GM19452 (cell line): ENCODE measurements around the gene LDLRAP1.

Experiments used
- ATAC-seq: cut with Tn5 transposase; IDR thresholded peaks from one replicate; pipeline ENCODE4 v1.9.1; 2021; ENCODE audit not compliant: unreplicated experiment

The LDLRAP1 gene

DNA sequence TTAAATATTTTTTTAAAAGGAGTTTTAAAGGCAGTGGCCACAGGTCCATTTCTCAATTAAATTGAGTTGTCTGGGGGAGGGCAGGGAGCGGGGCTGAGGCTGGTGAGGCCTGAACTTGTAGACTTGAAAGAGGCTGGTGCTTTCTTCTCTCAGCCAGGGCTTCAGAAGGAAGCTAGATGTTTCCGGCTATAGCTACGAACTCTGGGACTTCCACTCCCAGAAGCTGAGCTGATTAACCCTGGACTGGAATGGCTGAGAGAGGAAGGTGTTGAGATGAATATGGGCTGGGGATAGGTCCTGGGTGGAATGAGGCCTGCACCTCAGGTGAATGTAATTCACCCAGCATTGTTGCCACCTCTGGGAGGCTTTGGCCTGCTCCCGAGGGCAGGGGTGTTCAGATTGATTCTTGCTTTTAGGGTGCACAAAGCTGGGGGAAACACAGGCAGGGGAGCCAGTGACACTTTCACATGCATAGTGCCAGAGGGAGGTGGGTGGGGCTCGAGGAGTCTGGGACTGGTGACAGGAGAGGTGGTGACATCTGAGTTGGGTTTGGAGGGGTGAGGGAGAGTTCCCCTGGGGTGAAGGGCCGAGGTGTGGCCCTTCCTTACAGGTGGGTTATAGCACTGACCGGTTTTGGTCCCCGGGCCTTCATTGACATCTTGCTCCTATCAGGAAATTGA lies 18.2 kb downstream of the LDLRAP1 start:
- ATAC-seq: no peak

DNA sequence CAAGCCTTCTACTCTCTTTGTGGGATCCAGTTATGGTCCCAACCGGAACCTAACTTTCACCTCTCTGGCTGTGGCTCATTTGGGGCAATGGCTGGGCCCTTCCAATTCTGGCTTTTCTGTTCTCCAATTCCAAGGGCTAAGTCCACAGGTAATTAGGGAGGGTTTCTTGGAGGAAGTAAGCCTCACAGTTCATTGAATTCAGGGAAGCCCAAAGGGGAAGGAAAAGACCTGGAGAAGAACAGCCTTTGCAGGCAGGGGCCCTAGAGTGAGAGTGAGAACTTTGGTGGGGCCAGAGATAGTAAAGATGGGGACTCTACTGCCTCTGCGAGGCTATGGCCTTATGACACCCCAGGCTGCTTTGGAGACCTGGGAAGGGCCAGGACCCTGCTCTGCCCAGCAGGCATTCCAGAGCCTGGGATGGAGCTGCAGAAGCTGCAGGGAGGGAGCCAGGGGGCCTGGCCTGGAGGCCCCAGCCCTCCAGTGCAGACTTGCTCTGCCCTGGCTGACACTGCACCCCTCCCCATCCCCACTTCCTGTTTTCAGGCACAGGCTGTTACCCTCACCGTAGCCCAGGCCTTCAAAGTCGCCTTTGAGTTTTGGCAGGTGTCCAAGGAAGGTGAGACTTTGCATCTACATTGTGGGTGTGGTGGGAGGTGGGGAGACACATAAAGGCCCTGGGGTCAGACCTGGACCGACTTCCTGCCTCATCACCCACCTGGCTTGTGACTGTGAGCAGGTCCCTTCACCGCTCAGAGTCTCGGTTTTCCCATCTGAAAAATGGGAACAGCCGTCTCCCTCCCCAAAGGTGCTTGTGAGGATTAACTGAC lies 18.9 kb downstream of the LDLRAP1 start:
- peak; percentile 80 for ATAC-seq

DNA sequence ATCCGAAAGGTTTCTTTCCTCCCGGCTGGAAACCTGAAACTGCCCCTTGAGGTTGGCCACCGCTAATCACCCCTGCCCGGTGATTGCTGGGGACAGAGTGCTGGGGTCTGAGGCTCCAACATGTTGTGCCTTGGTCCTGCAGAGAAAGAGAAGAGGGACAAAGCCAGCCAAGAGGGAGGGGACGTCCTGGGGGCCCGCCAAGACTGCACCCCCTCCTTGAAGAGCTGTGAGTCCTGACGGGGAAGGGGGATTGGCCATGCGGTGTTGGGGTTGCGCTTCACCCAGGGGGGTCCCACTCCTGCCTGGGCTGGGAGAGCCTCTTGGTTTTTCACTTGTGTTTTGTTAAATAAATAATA lies 19.5 kb downstream of the LDLRAP1 start:
- ATAC-seq: no peak

DNA sequence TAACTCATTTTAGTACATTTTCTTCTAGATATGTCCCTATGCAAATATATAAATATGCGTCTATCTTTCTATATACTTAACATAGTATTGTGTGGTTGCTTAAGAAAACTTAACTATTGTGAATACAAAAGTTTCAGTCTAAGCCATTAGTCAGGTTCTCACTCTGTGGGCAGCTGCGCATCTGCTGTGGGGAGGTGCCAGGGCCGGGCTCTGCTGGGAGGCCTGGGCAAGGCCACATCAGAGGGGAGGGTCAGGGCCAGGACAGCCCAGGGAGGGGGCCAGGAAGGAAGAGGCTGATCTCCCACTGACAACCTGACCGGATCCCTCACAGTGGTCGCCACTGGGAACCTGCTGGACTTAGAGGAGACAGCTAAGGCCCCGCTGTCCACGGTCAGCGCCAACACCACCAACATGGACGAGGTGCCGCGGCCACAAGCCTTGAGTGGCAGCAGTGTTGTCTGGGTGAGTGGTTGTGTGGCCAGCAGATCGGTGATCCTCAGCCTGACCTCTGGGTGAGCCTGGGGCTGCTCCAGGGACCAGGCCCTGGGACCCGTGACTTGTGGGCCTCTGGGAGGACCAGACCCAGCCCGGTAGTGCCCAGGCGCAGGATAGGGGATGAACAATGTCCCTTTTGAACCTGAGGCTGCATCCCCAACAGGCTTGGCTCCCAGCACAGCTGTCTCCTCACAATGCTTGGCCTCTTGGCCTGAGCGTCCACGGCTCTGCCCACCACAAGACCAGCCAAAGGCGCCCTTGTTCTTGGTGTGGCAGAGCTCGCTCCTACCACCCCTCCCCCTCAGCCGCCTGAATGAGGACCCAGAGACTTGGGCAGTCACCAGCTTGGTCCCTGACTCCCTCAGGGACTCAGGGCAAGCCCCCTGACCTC lies 20.2 kb downstream of the LDLRAP1 start:
- ATAC-seq: no peak

DNA sequence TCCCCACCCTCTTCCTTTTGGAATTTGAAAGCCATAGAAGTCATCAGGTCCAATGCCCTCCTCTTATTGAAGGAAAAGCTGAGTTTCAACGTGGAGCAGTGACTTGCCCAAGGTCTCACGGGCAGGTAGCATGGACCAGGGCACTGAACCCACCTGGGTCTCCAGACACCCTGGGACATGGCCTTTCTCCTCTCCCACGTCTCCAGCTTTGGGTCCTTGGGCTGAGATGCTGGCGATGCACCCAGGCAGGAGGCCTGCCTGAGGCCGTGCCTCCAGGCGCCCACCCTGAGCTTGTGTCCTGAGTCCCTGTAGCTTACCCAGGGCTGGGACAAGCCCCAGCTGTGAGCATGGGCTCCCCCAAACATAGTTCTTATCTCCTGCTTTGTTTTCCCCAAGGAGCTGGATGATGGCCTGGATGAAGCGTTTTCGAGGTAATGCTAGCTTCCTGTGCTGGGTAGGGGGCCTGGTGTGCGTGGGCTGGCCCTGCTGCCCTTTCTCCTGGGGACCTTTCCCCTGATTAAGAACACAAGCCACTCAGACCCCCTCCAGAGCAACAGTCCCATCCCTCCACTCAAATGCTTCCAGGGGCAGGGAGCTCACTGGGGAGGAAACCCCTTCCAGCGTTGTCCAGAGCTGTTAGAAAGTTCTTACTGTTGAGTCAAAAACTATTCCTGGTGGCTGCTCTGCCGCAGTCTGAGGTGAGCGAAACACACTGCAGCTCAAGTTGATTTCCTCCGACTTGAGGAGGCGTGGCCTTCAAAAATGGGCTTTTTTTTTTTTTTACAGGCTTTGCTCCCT lies 21.6 kb downstream of the LDLRAP1 start:
- no peak for ATAC-seq

DNA sequence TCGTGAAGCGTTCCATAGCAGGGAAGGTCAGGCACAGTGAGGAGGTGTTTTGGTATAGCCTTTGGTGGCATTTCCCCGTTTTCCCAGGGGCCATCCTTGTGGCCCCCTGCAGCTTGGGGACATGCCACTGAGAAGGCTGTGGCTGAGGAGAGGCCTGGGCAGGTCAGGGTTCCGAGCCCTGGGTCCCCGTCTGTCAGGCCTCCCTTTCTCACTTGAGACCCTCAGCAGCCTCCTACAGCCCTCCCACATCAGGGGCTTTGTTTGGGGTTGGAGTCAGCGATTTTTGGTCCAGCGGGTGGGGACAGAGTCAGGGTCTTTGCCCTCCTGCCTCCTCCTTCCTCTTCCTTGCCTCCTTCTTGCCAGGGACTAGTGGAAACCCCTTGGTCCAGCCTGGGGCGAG lies 22.2 kb downstream of the LDLRAP1 start:
- no peak for ATAC-seq

DNA sequence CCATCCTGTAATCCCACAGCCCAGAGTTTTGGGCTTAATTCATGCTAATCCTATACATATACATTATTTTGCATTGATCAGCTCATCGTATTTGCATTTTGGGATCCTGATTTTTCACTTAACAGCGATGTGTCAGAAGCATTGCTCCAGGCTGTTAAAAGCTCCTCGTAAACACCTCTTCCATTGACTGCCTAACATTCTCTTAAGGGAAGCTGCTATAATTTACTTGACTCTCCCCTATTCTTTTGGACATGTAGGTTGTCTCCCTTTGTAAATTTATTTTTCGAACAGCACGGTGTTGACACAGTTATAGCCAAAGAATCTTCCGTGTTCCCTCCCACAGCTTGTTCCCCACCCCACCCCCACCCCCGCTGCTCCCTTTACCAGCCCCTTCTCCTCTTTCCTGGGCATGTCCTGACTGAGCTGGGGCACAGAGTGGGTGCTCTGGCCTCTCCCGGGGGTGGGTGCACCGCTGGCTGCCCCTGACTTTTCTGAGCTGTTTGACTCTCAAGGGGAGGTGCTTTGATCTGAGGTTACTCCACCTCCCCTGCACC lies 22.8 kb downstream of the LDLRAP1 start:
- ATAC-seq: no peak

DNA sequence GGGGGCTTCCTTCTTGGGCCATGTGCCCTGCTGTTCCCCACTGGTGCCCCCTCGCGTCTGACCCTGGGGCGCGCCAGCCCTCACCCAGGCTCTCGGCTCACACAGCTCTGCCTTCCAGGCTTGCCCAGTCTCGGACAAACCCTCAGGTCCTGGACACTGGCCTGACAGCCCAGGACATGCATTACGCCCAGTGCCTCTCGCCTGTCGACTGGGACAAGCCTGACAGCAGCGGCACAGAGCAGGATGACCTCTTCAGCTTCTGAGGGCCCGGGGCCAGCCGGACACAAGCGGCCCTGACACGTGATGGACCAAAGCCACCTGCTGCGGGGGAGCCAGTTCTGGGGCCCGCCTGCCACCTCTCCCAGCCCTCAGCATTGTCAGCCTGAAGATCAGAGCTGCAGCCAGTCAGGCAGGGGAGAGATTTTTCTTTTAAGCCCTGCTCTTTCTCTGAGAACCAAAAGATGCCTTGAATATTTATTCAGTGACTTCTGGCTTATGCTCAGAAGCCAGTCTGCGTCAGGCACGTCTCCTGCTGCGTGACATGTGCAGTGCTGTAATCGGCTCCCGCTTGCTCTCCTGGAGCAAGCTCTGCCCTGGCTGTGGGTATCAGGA lies 23.4 kb downstream of the LDLRAP1 start:
- ATAC-seq: no peak

DNA sequence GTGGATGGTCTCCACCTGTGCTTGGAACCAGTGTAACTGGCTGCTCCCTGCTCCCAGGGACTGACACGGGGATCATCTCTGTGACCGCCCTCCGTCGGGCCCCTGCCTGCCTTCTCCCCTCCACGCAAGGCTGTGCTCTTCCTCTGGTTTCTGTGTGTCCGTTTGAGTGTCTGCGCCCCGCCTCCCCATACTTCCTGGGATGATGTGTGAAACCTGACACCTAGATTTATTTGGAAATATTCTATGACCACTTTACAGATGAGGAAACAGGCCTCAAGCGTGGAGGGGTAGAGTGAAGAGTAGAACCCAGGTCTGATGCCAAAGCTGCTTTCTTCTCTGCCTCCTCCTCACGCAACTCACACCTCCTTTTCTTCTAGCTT lies 24.3 kb downstream of the LDLRAP1 start:
- ATAC-seq: no peak

DNA sequence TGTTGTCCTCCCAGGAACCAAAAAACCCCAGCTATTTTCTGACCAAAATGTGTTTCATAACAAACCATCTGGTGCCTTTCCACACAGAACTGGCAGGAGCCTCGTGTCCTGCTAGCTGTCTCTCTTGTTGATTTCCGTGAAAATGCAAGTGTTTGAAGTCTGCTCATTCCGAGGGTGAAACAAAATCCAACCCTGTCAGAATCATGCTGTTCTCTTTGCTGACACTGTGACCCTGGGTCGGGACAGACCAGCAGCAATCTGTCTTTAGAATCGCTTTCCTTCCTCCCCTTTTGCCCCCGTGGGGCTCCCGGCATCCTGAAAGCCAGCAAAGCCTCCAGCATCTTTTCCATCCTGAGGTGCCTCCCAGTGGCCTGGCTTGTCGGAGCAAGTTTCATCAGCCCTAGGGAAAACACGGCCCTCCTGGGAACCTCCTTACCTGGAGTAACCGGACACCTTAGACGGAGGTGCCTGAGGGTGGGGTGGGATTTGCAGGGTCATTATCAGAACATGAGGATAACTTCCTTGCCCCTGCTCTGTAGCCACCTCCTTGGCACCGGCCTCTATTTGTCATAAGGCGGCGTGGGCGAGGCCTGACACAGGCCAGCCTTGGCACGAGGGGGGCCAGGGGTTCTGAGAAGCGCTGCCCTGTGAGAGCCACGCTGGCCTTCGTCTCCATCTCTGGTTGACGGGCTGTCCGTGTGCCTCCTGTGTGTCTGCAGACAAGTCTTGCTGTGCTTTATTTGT lies 24.9 kb downstream of the LDLRAP1 start:
- no peak for ATAC-seq

DNA sequence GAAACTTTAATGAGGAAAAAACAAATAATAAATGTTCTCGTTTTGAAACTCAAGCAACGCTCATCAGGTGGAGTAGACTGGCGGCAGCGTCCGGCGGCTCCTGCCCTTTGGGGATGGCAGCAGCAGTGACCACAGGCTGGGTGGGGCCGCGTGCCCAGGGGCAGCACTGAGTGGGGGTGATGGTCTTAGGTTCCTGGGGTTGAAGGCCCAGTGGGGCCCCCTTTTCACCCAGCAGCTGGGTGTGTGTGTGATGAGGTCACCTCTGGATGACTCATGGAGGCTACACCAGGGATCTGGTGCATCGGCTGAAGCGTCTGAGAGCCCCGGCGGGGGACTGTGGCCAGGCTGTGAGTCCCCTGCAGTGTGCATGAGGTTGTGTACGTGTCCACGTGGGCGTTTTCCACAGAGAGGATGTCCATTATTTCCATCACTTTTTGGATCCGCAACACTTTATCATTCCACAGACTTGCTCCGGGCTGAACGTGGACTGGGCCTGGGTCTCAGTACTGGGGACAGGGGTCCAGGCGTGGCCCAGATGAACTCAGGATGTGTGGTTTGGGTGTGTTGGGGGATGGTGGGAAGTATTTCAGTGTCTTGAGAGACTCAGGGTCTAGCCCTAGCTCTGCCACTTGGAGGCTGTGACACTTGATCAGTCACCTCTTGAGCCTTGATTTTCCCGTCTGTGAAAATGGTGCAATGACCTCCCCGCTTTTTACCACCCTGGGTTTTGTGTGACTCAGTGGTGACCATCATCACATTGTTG lies 25.6 kb downstream of the LDLRAP1 start:
- ATAC-seq: no peak

DNA sequence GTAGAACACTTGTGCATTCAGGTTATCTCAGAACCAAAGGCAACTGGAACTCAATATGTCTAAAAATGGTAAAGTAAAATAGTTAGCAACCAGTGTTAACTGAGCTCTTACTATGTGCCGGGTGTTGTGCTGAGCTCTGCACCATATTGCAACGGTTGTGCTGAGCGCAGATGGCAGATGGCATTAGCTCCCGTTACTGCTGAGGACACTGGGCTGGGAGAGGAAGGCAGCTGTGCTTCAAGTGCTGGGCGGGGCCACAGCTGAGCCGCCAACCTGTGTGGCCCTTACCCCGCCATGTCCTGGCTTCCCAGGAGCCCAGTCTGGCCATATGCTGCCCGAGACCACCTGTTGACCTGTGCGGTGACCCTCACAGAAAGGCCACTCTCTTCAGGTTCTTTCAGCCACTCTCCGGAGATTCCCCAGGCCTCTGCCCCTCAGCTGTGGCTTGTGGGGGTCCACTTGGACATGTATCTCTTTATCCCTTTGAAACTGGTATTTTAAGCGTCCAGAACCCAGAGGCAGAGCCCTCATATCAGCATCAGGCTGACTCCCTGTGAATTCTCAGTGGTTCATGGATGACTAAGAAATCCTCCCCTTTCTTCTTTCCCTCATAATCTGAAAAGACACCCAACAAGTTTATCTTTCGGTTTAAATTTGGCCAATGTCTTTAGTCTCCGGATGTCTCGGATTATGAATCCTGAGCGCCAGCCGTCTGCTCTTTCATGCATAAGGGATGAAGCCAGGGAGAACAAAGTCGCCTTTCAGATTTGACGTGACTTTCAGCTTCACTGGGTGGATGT lies 26.4 kb downstream of the LDLRAP1 start:
- ATAC-seq: no peak

DNA sequence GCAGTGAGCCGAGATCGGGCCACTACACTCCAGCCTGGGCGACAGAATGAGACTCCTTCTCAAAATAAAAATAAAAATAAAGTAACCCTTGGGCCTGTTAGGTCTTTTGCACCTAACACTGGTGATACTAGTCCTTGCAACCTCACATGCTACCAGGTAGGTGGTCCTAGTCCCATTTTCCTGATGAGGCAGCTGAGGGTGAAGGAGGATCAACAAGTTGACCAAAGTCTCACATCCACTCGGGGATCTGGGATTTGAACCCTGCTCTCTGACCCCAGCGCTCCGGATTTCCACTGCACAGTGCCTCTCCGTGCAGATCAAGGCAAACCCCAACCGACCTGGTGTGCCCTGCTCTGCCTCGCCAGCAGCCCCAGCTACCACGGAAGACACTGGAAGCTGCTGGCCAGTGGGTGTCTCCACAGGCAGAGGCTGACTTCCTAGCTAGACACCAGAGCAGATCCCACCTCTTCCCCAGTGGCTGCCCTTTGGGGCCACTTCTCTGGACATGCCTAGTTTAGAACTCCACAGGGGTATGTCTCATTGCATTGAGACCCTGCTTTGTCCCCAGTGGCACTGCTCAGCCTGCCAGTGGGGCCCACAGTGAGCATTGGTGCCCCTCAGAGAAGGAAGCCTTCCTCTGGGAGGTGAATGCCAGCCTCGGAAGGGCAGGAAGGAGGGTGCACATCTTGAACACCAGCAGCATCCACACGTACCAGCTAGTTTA lies 27.6 kb downstream of the LDLRAP1 start:
- ATAC-seq: no peak

DNA sequence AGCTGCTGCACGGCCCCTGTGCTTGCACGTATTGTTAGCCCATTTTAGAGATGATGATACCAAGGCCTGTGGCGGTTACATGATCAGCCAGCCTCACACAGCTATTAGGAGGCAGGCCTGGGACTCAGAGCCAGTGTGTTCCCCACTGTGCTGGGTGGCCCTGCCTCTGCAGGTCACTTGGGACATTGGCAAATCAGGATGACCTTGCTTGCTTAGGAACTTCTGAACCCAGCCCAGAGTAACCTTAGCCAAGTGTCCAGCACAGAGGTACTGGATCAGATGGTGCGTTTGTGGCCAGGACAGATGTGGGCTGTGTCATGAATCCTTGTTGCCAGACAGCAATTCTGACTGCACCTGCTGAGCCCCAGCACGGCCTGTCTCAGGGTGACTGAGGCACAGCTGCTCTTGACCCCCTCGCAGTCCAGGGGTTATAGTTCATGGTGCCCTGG lies 28.1 kb downstream of the LDLRAP1 start:
- ATAC-seq: no peak

DNA sequence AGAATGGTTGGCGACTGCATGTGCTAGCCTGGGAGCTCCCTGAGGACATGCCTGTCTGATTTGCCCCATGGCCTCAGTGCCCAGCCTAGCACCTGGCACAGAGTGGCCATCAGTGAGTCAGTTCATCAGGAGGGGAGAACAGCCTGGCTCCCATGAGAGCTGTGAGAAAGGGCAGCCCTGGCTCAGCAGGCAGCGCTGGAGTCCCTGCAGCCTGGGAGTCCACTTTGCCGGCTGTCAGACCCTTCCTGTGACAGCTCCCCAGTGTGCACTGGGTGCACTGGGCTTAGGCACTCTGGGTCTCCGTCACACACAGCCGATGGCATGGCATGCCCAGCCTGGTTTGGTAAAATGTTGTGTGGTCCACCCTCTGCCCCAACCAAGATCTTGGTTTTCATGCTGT lies 28.7 kb downstream of the LDLRAP1 start:
- ATAC-seq: no peak

DNA sequence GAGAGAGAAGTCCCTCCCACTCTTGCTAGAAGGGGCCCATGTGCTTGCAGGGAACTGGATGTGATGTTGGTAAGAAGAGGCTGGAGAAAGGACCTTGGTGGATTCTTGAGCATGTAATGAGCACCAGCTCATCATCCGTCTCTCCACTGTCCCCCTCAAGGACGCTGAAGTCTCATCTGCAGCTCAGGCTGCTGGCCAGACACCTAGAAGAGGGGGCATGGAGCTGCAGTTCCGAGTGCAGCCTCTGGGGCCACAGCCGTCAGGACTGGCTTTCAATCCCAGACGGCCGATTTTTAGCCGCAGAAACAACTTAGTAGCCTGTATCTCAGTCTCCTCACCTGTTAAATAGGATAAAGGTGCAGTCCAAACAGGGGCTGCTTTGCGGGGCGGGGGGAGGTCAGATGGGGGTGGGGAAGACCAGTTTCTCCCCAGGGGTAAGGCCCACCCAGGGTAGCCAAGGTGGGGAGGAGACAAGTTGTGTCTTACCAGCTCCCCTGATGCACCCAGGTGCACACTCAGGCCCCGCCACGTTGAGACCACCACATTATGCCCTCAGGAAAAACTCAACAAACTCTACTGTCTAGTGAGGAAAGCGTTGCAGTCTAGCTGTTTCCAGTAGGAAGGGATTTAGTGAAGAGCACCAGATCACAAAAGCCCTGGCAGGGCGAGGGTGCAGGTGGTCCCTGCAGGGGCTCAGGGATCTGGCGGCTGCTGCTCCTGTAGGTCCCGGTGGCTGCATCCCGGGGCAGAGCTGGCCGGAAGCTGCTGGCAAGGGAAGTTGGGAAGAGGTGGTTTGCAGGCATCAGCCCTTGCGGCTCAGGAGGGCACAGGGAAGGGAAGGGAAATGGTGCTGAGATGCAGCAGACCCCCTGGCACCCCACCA lies 29.5 kb downstream of the LDLRAP1 start:
- ATAC-seq: no peak
